Measurements from ENCODE around the gene ISOC2.
"Not testable (repeated sequence)": the region's sequence is repeated elsewhere in the genome, so short reads cannot be mapped to it uniquely, and the experiment has no call there.

Gene ISOC2

DNA sequence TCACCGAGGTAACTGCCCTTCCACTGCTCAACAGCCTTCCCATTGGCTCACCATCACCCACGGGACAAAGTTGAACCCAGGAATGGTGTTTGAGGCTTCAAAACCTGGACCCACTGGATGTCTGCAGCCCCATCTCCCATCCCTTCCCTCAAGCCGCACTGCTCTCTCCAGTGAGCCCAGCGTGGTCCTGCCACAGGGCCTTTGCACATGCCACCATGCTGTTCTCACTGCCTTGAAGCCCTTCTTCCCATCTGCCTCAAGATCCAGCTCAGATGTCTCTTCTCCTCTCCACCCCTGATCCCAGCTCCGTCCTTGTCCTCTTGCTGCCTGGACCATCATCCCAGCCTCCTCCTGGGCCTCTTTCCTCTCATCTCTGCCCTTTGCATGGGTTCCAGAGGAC, 22.4 kb downstream of the ISOC2 start:
- DNase-seq, result no peak

DNA sequence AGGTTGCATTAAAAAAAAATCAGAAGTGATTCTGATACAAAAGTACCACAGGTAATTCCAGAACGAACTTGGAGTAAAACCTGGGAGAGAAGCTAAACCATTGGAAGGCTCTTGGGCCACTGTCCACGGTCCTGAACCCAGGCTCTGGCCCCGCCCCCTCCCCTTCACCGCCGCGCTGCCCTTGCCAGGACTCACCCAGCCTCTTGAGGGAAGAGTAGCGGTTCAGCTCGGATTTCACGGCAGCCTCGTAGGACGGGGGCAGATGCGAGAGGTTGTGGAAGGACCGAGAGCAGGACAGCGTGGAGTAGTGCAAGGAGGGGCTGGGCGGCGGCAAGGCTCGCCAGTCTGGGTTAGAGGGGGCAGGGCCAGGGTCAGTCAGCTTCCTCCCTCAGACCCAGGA, 24.0 kb downstream of the ISOC2 start:
- no peak for DNase-seq

DNA sequence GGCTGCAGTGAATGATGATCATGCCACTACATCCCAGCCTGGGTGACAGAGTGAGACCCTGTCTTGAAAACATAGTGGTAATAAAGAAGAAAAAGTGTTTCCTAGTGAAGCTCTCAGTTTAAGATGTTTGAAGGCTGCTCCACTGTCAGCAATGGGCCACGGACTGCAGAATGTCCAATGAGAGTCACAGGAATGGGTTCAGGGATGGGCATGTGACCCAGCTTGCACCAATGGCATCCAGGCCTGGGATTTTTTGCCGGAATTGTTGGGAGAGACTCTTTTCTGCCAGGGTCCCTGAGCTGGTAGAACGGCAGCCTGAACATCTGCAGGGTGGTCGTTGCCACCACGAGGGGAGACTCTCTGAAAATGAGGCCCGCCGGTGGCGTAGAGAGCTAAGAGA, 24.6 kb downstream of the ISOC2 start:
- no peak for DNase-seq

DNA sequence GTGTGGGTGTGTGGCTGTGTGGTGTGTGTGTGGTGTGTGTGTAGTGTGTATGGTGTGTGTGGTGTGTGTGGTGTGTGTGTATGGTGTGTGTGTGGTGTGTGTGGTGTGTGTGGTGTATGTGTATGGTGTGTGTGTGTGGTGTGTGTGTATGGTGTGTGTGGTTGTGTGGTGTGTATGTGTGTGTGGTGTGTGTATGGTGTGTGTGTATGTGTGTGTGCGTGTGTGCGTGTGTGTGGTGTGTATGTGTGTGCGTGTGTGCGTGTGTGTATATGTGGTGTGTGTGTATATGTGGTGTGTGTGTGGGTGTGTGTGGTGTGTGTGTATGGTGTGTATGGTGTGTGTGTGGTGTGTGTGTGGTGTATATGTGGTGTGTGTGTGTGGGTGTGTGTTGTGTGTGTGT, 26.4 kb downstream of the ISOC2 start:
- no peak for DNase-seq

DNA sequence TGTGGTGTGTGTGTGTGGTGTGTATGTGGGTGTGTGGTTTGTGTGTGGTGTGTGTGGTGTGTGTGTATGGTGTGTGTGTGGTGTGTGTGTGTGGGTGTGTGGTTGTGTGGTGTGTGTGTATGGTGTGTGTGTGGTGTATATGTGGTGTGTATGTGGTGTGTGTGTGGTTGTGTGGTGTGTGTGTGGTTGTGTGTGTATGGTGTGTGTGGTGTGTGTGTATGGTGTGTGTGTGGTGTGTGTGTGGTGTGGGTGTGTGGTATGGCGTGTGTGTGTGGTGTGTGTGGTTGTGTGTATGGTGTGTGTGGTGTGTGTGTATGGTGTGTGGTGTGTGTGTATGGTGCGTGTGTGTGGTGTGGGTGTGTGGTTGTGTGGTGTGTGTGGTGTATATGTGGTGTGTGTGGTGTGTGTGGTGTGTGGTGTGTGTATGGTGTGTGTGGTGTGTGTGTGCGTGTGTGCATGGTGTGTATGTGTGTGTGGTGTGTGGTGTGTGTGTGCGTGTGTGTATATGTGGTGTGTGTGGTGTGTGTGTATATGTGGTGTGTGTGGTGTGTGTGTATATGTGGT, 27.0 kb downstream of the ISOC2 start:
- no peak for DNase-seq

DNA sequence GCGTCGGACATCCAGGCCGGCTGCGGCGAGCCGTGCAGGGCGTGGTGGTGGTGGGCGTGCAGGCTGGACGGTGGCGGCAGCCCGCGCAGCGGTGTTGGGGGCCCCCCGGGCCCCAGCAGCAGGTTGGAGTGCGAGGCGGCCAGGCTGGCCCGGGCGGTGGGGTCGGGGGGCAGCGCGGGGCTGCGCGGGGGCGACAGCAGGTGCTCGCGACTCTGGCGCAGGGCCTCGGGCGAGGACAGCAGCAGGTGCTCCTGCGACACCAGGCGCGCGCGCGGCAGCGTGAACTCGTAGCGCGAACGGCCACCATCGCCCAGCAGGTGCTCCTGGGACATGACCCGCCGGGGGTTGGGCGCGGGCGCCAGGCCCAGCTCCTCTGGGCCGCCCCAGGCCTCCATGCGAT, 28.1 kb downstream of the ISOC2 start:
- DNase-seq, result no peak

DNA sequence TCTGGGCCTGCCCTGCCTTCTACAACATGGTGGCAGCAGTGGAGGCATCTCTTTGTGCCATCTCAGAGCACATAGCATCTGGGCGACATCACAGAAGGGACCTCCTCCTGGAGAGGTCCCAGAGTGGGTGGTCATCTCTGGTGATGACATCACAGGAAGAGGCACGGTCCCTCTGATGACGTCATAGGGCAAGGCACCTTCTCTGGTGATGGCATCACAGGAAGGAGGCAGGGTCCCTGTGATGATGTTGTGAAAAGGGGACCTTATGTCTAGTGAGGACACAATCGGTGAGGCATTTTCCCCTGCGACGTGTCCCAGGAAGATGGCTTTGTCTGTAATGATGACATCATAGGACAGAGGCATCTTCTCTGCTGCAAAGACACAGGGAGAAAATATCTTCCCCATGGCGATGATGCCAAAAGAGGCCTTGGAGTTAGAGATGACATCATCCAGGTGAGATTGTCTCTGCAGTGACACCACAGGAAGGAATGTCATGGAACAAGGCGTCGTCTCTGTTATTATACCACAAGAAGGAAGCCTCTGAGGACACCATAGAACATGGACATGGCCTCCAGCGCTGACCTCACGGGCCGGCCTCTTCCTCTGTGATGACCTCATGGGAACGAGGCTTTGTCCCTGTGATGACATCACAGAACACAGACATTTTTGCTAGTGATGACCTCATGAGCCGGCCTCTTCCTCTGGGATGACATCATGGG, 29.0 kb downstream of the ISOC2 start:
- no peak for DNase-seq

DNA sequence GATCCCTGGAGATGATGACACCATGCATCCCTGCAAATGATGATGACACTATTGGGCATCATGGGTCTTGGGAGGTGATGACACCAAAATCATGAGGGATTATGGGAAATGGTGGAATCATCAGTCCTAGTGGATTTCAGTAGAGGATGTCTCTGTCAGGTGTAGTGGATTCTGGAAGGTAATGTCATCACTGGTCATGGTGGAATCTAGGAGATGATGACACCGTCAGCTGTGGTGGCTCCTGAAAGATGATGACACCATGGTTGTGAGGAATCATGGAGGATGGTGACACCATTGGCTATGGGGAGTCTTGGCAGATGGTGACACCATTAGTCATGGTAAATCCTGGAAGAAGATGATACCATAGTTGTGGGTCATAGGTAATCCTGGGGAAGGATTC, 30.3 kb downstream of the ISOC2 start:
- no peak for DNase-seq

DNA sequence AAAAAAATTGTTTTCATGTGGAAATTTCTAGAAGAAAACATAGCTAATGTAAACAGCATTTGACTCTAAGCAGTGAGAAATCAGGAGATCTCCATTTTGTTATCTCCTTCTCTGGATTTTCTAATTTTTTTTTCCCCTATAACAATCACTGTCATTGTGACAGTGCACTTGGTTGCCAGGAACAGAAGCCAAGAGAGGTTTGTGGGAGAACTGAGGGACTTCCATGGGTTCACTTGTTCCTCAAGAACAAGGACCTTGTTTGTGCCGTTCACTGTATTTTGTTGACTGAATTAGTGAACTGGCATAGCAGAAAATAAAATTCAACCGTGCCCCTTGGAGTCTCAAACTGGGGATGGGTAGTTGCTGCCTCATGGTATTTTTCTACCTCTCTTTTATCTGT, 35.4 kb downstream of the ISOC2 start:
- DNase-seq, result no peak

DNA sequence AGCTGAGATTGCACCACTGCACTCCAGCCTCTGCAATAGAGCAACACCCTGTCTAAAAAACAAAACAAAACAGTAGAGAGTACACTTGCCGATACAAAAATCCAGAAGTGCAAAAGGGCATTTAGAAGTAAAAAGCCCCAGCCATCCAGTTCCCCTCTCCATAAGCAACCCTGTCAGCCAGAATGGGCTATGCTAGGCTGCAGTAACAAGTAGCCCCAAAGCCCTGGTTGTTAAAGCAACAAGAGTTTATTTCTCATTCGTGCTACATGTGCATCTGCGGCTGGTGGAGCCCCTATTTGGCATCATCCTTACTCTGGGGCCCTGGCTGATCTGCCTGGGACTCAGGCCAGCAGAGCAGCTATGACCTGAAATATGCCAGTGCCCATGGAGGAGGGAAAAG, 36.9 kb downstream of the ISOC2 start:
- no peak for DNase-seq

DNA sequence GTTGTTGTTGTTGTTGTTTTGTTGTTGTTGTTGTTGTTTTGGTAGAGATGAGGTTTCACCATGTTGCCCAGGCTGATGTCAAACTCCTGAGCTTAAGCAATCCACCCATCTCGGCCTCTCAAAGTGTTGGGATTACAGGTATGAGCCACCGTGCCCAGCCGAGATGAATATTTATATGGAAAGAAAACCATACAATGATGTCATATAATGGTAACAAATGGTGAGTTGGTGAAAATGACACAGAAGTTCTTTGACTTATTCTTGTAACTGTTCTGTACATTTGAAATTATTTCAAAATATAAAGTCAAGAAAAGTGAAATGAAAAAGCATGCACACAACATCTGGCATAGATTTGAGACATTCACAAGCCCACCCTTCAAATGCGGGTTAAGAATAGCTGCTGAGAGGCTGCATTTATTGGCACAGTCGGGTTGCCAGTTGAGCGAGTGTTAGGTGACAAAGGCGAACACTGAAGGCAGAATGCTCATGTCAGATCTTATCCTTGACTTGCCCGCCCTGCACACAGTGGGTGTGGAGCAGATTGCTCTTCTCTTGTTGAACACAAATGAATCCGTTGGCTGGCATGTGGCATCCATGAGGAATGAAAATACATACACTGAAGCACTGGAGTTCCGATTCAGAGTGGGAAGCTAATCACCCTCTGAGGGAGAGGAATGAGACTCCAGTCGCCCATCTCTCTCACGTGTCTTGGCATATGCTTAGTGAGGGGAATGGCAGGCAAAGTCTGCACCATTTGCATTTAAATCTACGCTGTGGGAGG, 38.0 kb downstream of the ISOC2 start:
- DNase-seq, result no peak

DNA sequence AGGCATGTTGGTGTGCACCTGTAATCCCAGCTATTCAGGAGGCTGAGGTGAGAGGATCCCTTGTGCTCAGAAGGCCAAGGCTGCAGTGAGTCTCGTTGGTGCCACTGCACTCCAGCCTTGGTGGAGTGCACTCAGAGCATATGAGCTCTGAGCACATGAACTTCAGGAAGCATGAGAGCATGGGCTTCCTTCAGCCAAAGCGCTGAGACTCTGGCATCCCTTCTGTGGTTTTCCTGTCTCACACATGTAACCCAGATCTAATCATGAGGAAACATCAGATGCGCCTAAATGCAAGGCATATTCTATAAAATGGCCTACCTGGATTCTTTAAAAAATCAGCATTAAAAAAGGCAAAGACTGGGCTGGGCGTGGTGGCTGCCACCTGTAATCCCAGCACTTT, 40.2 kb downstream of the ISOC2 start:
- peak in 2 of 5 experiments; percentile 57 to 64 for DNase-seq

DNA sequence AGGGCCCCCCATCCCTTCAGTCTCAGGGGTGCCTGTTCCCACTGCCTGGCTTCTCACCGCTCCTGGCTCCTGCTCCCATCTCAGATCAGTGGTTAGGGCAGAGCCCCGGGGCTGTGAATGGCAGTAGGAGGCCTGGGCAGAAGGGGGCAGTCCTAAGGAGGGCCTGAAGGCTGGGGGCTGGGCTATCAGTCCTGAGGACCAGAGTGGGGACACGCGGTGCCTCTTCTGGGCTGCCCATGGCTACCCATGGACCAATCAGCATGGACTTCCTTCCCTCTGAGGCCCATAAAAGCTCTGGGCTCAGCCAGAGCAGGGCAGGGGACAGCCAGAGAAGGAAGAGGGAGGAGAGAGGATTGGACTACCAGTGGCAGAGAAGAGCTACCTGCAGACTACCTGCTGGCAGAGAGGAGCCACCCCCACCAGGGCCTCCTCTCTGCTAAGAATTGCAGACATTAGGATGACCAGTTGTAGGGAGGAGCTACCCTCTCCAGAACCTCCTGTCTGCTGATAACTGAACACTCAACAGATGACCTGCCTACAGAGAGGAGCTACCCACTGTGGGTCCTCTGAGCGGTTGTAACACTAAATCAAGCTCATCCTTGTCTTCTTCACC, 41.7 kb downstream of the ISOC2 start:
- DNase-seq, result no peak

DNA sequence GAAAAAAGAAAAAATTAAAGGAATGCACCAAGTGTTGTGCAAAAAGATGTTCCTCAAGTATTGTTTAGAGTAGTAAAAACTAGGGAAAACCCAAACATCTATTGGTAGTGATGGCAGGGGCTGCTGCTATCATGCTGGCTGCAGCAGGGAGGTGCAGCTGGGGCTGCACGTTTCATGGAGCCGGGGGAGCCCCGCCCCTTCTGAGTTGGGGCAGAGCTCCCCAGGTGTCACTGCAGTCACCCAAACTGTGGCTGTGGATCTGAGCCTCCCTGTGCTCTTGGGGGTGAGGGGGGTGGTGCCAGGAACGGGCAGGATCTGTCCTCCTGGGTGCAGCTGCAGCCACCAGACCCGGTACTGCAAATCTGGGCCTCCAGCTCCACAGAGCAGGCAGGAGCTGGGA, 42.3 kb downstream of the ISOC2 start:
- no peak for DNase-seq

DNA sequence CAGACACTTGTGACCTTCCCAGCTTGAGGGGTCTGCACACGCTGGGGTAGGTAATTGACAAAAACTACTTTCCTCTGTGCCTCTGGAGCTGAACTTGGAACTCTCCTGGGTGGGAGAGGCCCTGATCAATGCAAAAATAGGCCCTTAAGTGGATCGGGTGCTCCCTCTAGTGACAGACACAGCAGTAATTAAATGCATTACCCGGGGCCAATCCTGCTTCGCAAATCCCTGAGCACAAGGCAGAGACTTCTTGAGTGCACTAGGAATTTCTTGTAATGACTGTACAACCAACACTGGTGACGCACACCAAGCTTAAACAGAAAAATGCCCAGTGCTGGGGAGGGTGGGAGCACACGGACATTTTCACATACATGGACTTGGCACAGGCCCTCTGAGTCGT, 43.3 kb downstream of the ISOC2 start:
- DNase-seq, result peak in 4 of 5 experiments; percentile 24 to 64 (median 29)

DNA sequence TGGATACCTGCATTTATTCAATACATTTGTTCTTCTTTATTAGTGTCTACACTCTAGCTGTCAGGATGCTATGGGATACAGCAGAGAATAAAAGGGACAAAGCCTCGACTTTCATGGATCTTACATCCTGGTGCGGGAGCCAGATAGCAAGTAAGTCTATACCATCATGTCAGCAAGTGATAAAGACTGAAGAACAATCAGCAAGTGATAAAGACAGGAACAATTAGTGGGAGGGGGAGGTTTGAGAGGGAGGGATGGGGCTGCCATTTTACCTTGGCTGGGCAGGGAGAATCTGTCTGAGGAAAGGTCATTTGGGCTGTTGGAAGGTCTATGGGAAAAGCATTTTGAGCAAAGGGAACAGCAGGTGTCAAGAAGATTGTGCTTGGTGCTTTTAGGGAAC, 51.3 kb downstream of the ISOC2 start:
- no peak for DNase-seq

DNA sequence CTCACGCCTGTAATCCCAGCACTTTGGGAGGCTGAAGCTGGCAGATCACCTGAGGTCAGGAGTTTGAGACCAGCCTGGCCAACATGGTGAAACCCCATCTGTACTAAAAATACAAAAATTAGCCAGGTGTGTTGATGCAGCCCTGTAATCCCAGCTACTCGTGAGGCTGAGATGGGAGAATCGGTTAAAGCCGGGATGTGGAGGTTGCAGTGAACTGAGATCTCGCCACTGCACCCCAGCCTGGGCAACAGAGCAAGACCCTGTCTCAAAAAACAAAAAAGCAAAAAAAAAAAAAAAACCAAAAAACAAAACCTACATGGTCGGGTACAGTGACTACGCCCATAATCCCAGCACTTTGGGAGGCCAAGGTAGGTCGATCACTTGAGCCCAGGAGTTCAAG, 52.3 kb downstream of the ISOC2 start:
- DNase-seq, result not testable (repeated sequence)

DNA sequence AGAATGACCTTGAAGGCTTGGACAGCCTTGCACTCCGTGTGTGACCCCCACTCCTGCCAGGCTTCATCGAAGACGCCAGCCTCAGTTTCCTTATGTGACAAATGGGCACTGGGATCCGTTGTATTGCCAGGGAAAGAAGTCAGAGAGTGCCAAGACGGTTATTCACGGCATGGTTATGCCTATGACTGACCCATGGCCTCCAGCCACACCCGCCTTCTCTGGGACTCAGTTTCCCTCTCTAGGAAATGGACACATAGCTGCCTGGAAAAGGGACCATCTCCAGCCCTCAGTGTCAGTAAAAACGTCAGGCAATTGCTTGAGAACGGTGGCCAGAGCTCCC, 52.9 kb downstream of the ISOC2 start:
- DNase-seq, result no peak

DNA sequence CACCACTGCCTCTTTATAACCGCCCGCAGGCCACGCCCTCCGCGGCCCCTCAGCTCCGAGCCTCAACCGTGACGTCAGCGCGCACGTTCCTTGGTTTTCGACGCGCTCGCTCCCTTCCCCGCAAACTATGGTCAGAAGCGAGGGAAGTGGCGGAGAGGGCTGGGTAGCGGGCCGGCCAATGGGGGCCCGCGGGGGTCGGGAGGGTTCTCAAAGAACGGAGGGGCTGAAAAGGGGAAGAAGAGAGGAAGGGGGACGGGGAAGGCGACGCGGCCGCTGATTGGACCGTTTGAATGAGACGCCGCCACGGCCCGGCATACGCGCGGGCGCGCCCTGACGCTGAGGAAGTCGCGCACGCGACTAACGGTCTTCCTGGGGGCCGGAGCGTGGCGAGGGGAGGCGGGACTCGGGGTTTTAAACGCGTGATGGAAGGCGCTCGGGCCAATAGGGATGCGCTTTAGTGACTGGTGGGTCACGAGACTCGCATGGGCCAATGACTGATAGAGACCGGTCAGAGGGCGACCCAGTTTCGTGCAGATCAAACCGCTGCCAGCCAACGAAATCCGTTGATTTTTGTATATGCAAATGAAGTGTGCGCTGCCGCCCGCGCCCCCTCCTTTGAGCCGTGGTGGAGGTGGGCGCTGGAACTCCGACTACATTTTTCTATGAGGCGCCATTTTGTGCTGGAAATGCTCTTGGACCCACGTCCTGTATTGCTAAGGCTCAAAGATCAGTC, 53.5 kb downstream of the ISOC2 start:
- DNase-seq, result peak; percentile 91 to 100 (median 97)

DNA sequence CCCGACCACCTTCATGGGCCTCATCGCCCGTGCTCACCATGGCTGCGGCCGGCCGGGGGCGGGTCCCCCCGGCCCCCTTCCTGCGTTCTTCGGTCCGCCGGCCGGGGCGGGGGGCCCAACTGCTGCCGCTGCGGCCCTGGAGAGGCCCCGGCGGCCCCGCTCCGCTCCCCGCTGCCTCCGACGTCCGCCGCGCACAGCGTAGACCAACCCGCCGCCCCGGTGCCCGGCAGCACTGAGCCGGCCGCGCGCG, 54.0 kb downstream of the ISOC2 start, which contains the start of gene UBE2S:
UBE2S (minus strand) TSS at position 239 of the 250 bp plus-strand sequence; CDS start at position 40, 199 bp downstream.
- not testable (repeated sequence) for DNase-seq

DNA sequence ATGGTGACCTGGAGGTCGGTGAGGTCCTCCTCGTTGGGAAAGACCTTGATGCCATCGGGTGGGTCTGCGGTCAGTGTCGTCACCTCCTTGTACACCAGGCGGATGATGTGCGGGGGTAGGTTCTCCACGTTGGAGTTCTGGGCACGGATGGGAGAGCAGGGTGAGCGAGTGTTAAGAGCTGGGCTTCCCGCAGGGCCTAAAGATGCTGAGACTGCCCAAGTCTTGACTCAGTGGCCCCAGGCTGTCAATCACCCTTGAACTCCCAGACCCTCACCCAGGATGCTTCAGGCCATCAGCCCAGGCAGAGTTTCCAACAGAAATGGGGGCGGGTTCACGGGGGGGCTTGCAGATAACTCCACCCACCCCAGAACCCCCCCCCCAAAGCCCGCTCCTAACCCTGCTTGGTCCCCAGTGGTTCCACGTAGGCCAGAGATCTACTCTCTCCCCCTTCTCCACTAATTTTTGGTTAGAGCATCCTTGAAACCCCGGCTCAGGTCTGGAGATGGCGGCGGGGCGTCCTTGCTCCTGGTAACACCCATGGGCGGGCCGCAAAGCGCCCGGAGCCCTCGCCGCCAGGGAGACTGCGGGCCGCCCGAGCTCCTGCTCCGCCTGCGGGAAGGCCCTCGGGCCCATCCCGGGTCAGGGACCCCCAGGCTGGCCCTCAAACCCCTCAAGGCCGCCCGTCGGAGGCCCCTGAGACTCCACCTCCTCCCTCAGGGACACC, 54.5 kb downstream of the ISOC2 start:
- DNase-seq, result peak in 2 of 5 experiments; percentile 26 to 60

DNA sequence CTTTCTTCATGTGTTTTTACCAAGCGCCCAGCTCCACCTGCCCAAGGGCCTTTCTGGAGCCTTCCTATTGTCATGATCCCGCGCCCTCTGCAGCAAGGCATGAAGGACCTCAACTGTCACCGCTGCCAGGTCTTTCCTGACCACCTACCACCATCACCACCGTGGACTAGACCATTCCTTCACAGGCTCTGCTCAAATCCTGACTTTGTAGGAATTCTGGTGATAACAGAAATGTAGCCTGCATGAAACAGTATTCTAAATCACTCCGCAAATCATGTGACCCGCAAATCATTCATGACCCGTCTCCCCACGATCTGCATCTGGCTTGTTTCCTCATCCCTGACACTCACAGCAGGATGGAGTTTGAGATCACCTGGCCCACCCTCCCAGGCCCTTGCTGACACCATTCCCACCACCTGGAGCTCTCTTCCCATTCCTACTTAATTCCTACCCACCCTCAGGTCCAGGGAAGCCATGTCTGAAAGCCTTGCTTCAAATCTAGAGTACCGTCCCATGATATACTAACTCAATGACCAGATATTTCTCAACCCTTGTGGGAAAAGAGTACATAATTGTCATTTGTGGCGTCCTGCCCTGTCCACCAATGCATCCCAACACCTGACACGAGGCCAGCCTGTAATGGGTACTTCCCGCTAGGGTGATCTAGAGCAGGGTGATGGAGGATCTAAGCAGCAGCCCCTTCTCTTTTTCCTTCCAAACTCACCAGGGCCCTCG, 55.2 kb downstream of the ISOC2 start:
- no peak for DNase-seq

Data from T-helper 2 cell (primary cell).